Spleen (tissue), 3 donors: ENCODE data around the gene CCDC141.

Experiments
- POLR2A ChIP-seq, 3 donors: fragments of 450-650 bp; IDR thresholded peaks; one replicate each; pipeline ENCODE4 v1.5.1; 2017; ENCODE audit warnings: antibody characterized with exemption in 3 of 3, mild to moderate bottlenecking in 1 of 3
- POLR2AphosphoS5 ChIP-seq, 3 donors: sonication (generic); formaldehyde crosslinking; IDR thresholded peaks; one replicate each; pipeline ENCODE4 v1.5.1; 2017; ENCODE audit warnings: antibody characterized with exemption in 3 of 3

DNA sequence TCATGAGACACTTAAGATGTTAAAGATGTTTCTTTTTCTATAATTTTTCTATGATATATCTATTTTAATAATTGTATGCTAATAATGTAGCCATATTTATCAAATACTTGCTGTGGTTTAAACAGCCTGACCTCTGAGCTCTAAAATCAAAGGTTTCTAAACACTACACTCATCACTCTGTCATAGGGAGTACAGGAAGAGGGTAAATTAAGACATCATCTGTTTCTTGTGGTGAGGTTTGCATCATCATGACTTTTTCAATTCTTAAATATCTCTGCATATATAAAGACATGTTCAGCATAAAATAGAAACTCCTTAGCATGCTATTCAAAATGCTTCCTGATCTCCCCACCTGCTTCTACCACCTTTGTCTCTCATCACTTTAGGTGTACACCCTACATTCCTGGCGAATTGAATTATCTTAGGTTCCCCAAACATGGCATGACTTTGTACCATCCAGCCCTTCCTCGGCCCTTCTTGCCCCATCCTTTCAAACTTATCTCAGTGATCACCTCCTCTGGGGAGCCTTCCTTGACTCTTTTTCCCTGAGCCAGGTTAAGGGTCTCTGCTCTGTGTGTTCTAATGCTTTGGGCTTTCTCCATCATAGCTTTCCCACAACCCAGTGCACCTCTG is 137.4 kb downstream of the CCDC141 start:
- no peak for TF ChIP-seq POLR2AphosphoS5 (IDR thresholded peaks at IDR 0.05)
- no peak for TF ChIP-seq POLR2A (IDR thresholded peaks at IDR 0.05)
